Naive B cell (primary cell): Measurements from ENCODE around the gene NELL1. TPM values are rescaled to one million over a fixed set of nuclear protein-coding genes. Genes with fewer than 3 reads are reported as not detected.

Experiments
- ATAC-seq, 2 donors: fragments of 150-1000 bp; cut with Tn5 transposase; 2 replicates each; pipeline ENCODE4 v1.10.0; 2021; ENCODE audit warnings: low read depth in 2 of 2, mild to moderate bottlenecking in 2 of 2, moderate library complexity in 2 of 2
- DNase-seq: peaks from one replicate; pipeline ENCODE4 v3.0.0; 2022
- H3K27ac Mint-ChIP-seq, 6 donors: one replicate each; pipeline ENCODE4 v1.8.0; 2020 to 2022; ENCODE audit warnings: mild to moderate bottlenecking in 6 of 6, mixed read lengths in 6 of 6, moderate library complexity in 5 of 6, inconsistent platforms in 2 of 6
- H3K27me3 Mint-ChIP-seq, 3 donors: one replicate each; pipeline ENCODE4 v1.8.0; 2021 to 2022; ENCODE audit warnings: mixed read lengths in 3 of 3, mild to moderate bottlenecking in 1 of 3
- H3K36me3 Mint-ChIP-seq, 2 donors: one replicate each; pipeline ENCODE4 v1.8.0; 2020 to 2022; ENCODE audit warnings: mixed read lengths in 2 of 2, inconsistent platforms in 1 of 2, mild to moderate bottlenecking in 1 of 2
- H3K4me1 Mint-ChIP-seq, 3 donors: one replicate each; pipeline ENCODE4 v1.8.0; 2020 to 2022; ENCODE audit warnings: mixed read lengths in 3 of 3, inconsistent platforms in 1 of 3, mild to moderate bottlenecking in 1 of 3, moderate library complexity in 1 of 3
- H3K4me3 Mint-ChIP-seq, 8 donors: one replicate each; pipeline ENCODE4 v1.8.0; 2020 to 2022; ENCODE audit warnings: mild to moderate bottlenecking in 8 of 8, mixed read lengths in 8 of 8, moderate library complexity in 8 of 8, inconsistent platforms in 2 of 8
- H3K9me3 Mint-ChIP-seq, 7 donors: one replicate each; pipeline ENCODE4 v1.8.0; 2020 to 2022; ENCODE audit warnings: mixed read lengths in 7 of 7, mild to moderate bottlenecking in 5 of 7, inconsistent platforms in 2 of 7, moderate library complexity in 1 of 7
- polyA plus RNA-seq, 6 donors: library from polyadenylated mRNA; unstranded; fragments of 300-500 nt; fragmentation: Illumina TruSeq; gene quantifications; one replicate each; pipeline ENCODE4 v1.2.3, GENCODE V29; 2021; ENCODE audit warnings: low read depth in 6 of 6

The NELL1 gene
- polyA plus RNA-seq, 6 donors from 2014 or later: not detected

DNA sequence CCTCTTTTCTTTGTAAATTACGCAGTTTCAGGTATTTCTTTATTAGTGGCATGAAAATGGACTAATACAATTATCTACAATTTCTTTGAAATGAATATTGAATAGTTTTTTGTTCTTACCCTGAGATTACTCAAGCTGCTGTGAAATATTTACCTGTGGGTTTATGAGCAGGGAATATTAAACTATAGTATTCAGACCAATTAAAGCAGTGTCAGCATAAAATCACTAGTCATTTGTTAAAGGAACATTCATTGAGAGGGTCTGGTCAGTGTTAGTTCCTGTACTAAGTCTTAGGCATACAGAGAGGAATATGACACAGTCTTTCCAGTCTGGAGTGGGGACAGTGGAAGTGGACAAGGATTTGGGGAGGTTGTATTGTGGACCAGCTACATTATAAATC, 877.3 kb downstream of the NELL1 start:
- Mint-ChIP-seq H3K36me3 (no peaks in the 10 kb centered on the region), H3K27ac (no peak overlapping the region), H3K27me3 (no peaks in the 10 kb centered on the region), H3K9me3 (peaks cover 0 to 14% (median 2%) of the 10 kb centered on the region in 7 donors), H3K4me1 (no peaks in the 10 kb centered on the region), H3K4me3 (no peak overlapping the region)
- ATAC-seq: no peak
- no peak for DNase-seq

DNA sequence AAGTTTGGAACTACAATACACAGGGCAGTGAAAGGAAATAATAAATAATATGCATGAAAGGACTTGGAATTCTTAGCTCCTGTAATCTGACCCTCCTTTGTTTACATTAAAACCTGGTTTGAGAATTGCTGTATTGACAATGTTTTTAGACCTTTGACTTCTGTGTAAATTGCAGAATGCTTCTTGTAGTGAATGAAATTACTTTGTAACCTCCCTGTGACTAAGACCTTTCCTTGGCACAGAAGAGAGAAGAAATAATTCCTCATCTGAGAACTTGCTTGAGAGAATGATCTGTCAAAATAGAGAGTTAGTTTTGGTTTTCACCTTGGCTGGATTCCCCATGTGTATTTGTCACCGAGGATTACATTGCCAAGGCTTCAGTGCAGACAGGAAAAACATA, 883.5 kb downstream of the NELL1 start:
- no peak overlapping the region for H3K4me3 Mint-ChIP-seq
- no peaks in the 10 kb centered on the region for H3K4me1 Mint-ChIP-seq
- H3K36me3 Mint-ChIP-seq: no peaks in the 10 kb centered on the region
- no peak for ATAC-seq
- H3K27ac Mint-ChIP-seq: no peak overlapping the region
- no peak for DNase-seq
- peaks cover 0 to 4% (median 0%) of the 10 kb centered on the region in 7 donors for H3K9me3 Mint-ChIP-seq
- H3K27me3 Mint-ChIP-seq: no peaks in the 10 kb centered on the region

DNA sequence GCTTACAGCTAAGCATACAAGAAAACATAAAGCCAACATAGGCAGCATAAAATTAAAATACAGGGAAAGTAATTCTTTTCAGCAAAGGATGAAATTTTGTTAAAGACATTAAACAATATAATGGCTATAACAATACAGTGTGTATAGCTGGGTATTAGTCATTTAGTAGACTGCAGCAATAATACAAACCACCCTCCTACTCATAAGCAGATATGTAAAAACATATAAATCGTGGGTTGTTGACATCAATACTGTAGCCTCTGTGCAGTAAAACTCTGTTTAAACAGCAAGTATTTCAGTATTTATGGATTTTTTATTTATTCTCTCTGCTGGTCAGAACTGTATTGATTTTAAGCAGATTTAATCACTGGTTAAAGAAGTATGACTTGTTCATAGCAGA, 884.4 kb downstream of the NELL1 start:
- no peaks in the 10 kb centered on the region for H3K4me1 Mint-ChIP-seq
- H3K27me3 Mint-ChIP-seq: no peaks in the 10 kb centered on the region
- H3K36me3 Mint-ChIP-seq: no peaks in the 10 kb centered on the region
- DNase-seq (no peak), ATAC-seq (no peak)
- H3K9me3 Mint-ChIP-seq: peaks cover 0 to 4% (median 0%) of the 10 kb centered on the region in 7 donors
- no peak overlapping the region for H3K27ac Mint-ChIP-seq
- no peak overlapping the region for H3K4me3 Mint-ChIP-seq

DNA sequence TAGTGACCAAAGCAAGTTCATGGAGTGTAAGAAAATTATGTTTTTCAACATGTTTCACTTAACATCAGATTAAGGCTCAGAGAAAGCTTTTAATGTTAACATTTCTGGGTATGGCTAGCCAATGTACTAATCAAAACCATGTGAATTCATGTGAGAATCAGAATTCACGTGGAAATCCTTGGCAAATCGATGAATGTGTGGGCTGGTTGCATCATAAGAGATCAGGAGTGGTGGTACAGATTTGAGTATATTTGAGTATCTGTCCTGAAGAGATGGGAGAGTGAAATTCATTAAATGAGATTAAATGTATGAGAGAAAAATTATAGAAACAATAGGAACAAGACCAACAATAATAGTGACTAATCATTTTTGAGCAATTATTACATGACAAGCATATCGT, 884.9 kb downstream of the NELL1 start:
- peaks cover 0 to 4% (median 0%) of the 10 kb centered on the region in 7 donors for H3K9me3 Mint-ChIP-seq
- H3K4me3 Mint-ChIP-seq: no peak overlapping the region
- no peaks in the 10 kb centered on the region for H3K4me1 Mint-ChIP-seq
- DNase-seq: no peak
- H3K27me3 Mint-ChIP-seq: no peaks in the 10 kb centered on the region
- H3K27ac Mint-ChIP-seq: no peak overlapping the region
- no peak for ATAC-seq
- H3K36me3 Mint-ChIP-seq: no peaks in the 10 kb centered on the region

DNA sequence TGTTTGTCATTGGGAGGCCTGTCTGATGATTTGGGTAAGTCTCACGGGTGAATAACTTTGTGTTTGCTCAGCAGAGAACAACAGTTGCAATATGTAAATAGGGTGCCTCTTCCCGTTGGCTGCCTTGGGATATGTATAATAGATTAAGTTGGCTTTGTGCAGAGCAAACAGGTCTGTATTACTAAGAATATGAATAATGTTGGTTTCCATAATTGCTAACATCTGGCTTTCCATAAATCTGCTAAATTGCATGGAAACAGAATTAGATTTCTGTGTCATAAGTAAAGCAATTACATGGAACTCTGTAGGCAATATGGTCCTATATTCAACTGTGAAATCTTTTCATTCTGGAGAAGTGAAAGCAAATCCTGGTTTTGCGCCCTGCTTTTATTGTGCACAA, 887.5 kb downstream of the NELL1 start:
- no peak for DNase-seq
- no peak for ATAC-seq
- no peak overlapping the region for H3K27ac Mint-ChIP-seq
- H3K36me3 Mint-ChIP-seq: no peaks in the 10 kb centered on the region
- no peaks in the 10 kb centered on the region for H3K4me1 Mint-ChIP-seq
- H3K27me3 Mint-ChIP-seq: no peaks in the 10 kb centered on the region
- H3K4me3 Mint-ChIP-seq: no peak overlapping the region
- no peaks in the 10 kb centered on the region for H3K9me3 Mint-ChIP-seq

DNA sequence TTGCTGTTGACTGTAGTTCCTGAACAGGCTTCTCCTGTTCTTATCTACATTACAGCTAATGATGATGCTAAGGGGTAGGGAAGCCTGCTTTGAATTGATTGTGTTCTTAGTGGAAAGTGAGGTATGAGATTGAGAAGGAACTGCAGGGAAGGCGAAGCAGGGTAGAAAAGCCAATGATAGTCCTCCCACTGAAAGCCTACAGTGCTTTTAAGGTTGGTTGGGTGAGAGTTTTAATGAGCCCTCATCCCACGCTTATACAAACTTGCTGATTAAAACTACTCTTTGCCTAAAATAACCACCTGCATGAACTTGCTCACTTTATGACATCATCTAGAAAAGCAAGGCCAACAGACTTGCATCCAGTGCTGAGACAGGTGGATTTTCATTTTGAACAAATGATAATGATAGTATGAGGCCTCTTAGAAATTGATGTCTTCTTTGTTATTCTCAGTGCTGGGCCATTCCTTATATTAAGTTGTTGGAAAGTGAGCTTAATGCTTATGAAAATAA, 891.1 kb downstream of the NELL1 start:
- H3K27ac Mint-ChIP-seq: no peak overlapping the region
- no peak overlapping the region for H3K4me3 Mint-ChIP-seq
- H3K36me3 Mint-ChIP-seq: no peaks in the 10 kb centered on the region
- peaks cover 10 to 21% (median 21%) of the 10 kb centered on the region in 3 donors for H3K4me1 Mint-ChIP-seq
- H3K27me3 Mint-ChIP-seq: no peaks in the 10 kb centered on the region
- no peaks in the 10 kb centered on the region for H3K9me3 Mint-ChIP-seq
- ATAC-seq (no peak), DNase-seq (no peak)

DNA sequence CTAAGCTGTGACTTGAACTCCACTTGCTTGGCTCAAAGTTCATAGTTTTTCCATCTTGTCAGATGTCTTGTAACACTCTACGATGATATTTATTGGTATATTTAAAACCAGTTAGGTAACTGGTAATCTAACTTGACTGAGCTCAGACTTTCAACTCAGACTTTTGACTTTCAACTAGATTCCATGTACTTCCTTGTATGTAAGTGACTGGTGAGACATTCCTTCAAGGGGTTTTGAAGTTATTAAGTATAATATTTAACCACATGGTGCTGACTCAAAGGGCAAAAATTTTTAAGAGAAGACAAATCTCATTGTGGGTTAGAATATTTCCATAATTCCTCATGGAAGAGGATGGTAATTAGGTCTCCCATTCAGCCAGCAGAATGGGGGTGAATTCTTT, 892.2 kb downstream of the NELL1 start:
- DNase-seq (no peak), ATAC-seq (no peak)
- Mint-ChIP-seq H3K4me1 (peaks cover 10 to 24% (median 23%) of the 10 kb centered on the region in 3 donors), H3K4me3 (no peak overlapping the region), H3K36me3 (no peaks in the 10 kb centered on the region), H3K27me3 (no peaks in the 10 kb centered on the region), H3K9me3 (no peaks in the 10 kb centered on the region), H3K27ac (no peak overlapping the region)

DNA sequence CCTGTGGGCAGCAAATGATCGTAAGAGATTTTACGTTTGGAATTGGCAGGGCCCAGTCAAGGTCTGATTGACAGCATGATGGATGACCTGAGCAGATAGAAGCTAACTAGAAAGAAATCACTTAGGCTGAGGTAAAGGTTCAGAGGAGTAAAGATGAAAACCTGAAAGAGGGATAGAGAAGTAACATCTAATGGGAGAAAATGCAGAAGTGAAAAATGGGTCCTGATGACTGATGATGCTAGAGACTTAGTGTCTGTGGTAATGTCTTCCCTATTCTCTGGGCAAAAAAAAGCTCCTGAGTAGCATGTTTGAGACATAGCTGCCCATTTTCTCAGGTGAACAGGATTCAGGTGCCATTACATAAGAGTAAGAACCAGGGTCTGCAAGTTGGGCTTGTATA, 894.7 kb downstream of the NELL1 start:
- peak overlapping the region in 1 of 6 donors; percentile 34 for H3K27ac Mint-ChIP-seq
- peak; percentile 1 for DNase-seq
- no peak overlapping the region for H3K4me3 Mint-ChIP-seq
- H3K9me3 Mint-ChIP-seq: no peaks in the 10 kb centered on the region
- H3K27me3 Mint-ChIP-seq: no peaks in the 10 kb centered on the region
- no peaks in the 10 kb centered on the region for H3K36me3 Mint-ChIP-seq
- peaks cover 10 to 24% (median 23%) of the 10 kb centered on the region in 3 donors for H3K4me1 Mint-ChIP-seq
- peak; percentile 35 to 80 for ATAC-seq

DNA sequence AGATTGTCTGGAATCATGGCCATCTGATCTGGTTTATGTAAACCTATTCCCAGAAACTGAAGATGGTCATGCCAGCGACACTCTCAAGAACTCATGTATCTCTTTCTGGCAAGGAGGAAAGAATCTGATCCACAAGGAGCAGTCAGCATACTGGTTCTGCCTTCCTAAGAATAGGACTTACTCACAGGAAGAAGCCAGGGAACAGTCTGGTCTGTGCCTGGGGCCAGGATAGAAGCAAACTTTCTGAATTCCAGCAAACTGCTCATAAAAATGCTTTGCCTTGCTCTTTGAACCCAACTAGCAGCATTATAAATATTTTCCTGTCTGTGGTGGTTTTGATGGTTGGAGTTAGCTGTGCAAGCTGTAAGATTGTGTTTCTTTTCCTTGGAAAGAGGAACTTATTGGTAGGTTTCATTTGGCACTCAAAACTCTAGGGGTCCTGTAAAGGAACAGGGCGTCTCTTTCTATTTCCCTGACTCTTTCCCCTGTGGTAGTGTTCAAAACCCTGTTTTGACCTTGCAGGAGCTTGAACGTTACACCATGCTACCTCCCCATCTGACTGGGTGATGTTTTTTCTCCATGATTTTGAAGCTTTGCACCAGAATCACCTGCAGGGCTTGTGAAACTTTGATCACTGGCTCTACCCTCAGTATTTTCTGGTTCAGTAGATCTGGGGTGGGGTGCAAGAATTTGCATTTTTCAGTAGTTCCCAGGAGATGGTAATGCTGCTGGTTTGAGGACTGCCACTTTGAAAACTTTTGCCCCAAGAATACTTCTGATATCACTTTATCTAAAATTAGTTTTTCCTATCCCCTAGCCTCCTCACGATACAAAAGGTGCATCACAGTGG, 895.7 kb downstream of the NELL1 start:
- no peaks in the 10 kb centered on the region for H3K27me3 Mint-ChIP-seq
- H3K4me1 Mint-ChIP-seq: peaks cover 10 to 24% (median 23%) of the 10 kb centered on the region in 3 donors
- ATAC-seq: peak in 1 of 2 donors; percentile 17
- H3K36me3 Mint-ChIP-seq: no peaks in the 10 kb centered on the region
- no peaks in the 10 kb centered on the region for H3K9me3 Mint-ChIP-seq
- no peak for DNase-seq
- H3K27ac Mint-ChIP-seq: no peak overlapping the region
- H3K4me3 Mint-ChIP-seq: peak overlapping the region in 2 of 8 donors; percentile 7 to 14

DNA sequence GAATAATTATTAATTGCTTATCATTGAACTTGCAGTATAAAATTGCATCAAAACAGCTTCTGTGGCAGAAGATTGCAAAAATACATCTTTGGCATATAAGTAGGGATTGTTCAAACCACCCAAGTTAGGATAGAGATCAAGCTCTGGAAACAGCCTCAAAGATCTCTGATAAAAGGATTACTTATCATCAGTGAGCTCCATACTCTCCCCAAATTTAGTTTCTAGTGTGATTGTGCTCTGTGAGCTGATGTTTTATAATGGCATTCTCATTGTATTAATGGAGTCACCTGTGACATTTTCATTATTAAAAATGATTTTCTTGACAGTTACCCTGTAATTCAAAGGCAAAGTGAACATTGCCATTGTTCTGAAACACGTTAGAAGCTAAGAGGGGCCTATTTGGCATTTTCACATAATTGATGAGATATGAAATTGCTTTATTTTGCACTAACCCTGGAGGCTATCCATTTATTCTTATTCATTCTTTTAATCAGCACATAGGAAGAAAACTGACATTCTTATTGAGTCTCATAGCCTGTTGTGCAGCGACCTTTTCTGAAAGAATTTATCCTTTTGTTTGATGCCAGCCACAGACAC, 897.2 kb downstream of the NELL1 start:
- Mint-ChIP-seq H3K9me3 (no peaks in the 10 kb centered on the region), H3K27ac (no peak overlapping the region), H3K4me1 (peaks cover 10 to 24% (median 23%) of the 10 kb centered on the region in 3 donors), H3K27me3 (no peaks in the 10 kb centered on the region), H3K4me3 (no peak overlapping the region), H3K36me3 (no peaks in the 10 kb centered on the region)
- ATAC-seq: no peak
- DNase-seq: no peak

DNA sequence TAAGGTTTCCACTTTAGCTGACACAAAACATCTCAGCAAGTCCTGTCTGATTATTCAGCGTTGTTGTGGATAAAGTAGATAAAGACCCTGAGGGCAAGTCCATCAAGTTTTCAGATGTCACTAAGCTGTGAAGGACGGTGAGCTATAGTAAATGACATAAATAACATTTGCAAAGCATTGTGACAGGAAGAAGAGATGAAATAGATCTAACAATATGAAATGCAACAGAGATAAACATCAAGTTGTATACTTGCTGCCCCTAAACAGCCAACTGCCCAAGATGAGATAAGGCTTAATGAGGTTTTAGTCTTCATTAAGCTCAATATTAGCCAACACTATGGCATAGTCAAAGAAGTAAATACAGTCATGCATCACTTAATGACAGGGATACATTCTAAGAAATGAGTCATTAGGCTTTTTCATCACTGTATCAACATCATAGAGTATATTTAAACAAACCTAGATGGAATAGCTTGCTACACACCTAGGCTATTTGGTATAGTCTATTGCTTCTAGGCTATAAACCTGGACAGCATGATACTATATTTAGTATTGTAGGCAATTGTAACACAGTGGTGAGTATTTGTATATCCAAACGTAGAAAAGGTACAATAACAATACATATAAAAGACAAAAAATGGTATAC, 898.4 kb downstream of the NELL1 start:
- Mint-ChIP-seq H3K36me3 (no peaks in the 10 kb centered on the region), H3K4me1 (peaks cover 10 to 24% (median 23%) of the 10 kb centered on the region in 3 donors), H3K4me3 (no peak overlapping the region), H3K27me3 (no peaks in the 10 kb centered on the region), H3K27ac (no peak overlapping the region), H3K9me3 (no peaks in the 10 kb centered on the region)
- DNase-seq (no peak), ATAC-seq (no peak)

DNA sequence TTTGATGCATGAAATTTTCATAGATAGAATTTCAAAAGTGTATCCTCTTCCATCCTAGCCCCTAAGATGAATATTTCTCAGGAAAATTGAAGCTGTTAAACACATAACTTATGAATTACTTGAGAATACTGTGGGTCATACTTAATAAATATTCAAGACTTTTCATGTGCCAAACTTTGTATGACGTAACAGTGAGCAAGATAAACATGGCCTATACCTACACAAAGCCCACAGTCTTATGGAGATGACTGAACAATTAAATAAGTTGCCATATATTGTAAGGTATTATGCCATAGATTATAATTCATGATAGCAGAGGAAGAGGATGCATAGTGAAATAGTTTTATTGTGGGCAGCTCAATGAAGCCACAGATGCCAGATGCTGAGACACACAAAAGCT, 902.8 kb downstream of the NELL1 start:
- H3K36me3 Mint-ChIP-seq: no peaks in the 10 kb centered on the region
- H3K4me1 Mint-ChIP-seq: no peaks in the 10 kb centered on the region
- H3K27me3 Mint-ChIP-seq: no peaks in the 10 kb centered on the region
- ATAC-seq: no peak
- no peak for DNase-seq
- H3K27ac Mint-ChIP-seq: no peak overlapping the region
- no peak overlapping the region for H3K4me3 Mint-ChIP-seq
- H3K9me3 Mint-ChIP-seq: no peaks in the 10 kb centered on the region

DNA sequence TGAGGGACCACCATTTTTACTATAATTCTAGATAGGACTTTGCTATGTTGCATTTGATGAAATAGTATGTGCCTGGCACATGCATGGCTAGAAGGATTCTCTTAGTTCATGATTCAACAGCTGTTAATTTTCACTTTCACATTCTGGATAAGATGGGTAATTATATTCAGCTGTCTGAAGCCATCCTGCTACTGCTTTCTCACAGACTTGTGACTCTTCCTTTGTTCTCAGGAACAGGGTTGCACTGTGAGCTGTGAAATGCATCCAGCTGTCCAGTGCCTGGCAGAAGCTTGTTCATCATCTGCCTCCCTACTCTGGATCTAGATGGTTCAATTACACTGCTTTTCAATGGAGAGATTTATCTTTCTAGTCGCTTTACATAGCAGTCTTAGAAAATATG, 913.4 kb downstream of the NELL1 start:
- no peaks in the 10 kb centered on the region for H3K27me3 Mint-ChIP-seq
- H3K36me3 Mint-ChIP-seq: no peaks in the 10 kb centered on the region
- no peak for DNase-seq
- no peak overlapping the region for H3K27ac Mint-ChIP-seq
- no peak overlapping the region for H3K4me3 Mint-ChIP-seq
- H3K4me1 Mint-ChIP-seq: no peaks in the 10 kb centered on the region
- ATAC-seq: no peak
- peaks cover 0 to 4% (median 0%) of the 10 kb centered on the region in 7 donors for H3K9me3 Mint-ChIP-seq

DNA sequence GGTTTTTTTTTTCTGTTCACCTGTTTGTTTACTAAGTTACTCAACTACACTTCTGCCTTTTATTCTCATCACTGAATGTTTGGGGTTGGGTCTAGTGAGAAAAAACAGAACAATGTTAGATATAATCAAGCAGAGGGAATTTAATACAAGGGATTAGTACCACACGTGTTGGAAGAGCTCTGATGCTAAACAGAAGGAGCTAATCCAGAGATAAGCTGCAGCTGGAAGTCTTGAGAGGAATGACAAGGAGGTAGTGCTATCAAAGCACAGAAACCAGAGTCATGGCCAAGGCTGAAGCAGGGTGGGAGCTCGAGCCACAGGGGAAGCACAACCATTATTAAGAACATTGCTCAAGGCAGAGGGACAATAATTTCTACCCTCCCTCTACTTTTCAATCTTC, 919.4 kb downstream of the NELL1 start:
- Mint-ChIP-seq H3K4me3 (no peak overlapping the region), H3K4me1 (no peaks in the 10 kb centered on the region), H3K36me3 (no peaks in the 10 kb centered on the region), H3K27ac (no peak overlapping the region), H3K27me3 (no peaks in the 10 kb centered on the region), H3K9me3 (peaks cover 0 to 8% (median 0%) of the 10 kb centered on the region in 7 donors)
- ATAC-seq (no peak), DNase-seq (no peak)
